GM23338 (cell line): ENCODE measurements around the gene PCDHB10. TPM values are rescaled to one million over a fixed set of nuclear protein-coding genes. Genes with fewer than 3 reads are reported as not detected.
A peak's percentile ranks its signal among the peaks of the same experiment; 100 is the strongest.
"Not testable (repeated sequence)": the region's sequence is repeated elsewhere in the genome, so short reads cannot be mapped to it uniquely, and the experiment has no call there.

Experiments used
- ATAC-seq: fragments of 200-7000 bp; cut with Tn5 transposase; 3 replicates; pipeline ENCODE4 v1.9.1; 2020
- DNase-seq: peaks from one replicate; pipeline ENCODE4 v3.0.0-alpha.2; 2015; ENCODE audit warnings: low spot score
- H2AFZ ChIP-seq: fragments of 200-600 bp; sonication (generic); 2 replicates; pipeline ENCODE4 v1.8.0; 2016; ENCODE audit warnings: antibody characterized with exemption, mild to moderate bottlenecking, moderate library complexity
- H3F3A ChIP-seq: fragments of 200-600 bp; sonication (generic); replicated peaks from 2 replicates; pipeline ENCODE4 v1.8.0; 2017; ENCODE audit warnings: antibody characterized with exemption, mixed run types, low read depth
- H3K27ac ChIP-seq: fragments of 200-600 bp; sonication (generic); 2 replicates; pipeline ENCODE4 v1.6.1; 2016; ENCODE audit warnings: low read depth
- H3K27me3 ChIP-seq: fragments of 200-600 bp; sonication (generic); 2 replicates; pipeline ENCODE4 v1.8.0; 2016; ENCODE audit warnings: mild to moderate bottlenecking, mixed run types, moderate library complexity; ENCODE audit not compliant: insufficient read depth
- H3K36me3 ChIP-seq: fragments of 200-600 bp; sonication (generic); 2 replicates; pipeline ENCODE4 v1.8.0; 2016; ENCODE audit warnings: mild to moderate bottlenecking; ENCODE audit not compliant: insufficient read depth
- H3K4me1 ChIP-seq: fragments of 200-600 bp; sonication (generic); 2 replicates; pipeline ENCODE4 v1.8.0; 2016; ENCODE audit warnings: mild to moderate bottlenecking, moderate library complexity; ENCODE audit not compliant: insufficient read depth
- H3K4me2 ChIP-seq: fragments of 200-600 bp; sonication (generic); 2 replicates; pipeline ENCODE4 v1.7.1; 2017; ENCODE audit warnings: mixed run types
- H3K4me3 ChIP-seq: fragments of 200-600 bp; sonication (generic); 2 replicates; pipeline ENCODE4 v1.6.1; 2016; ENCODE audit warnings: mixed run types
- H3K79me2 ChIP-seq: fragments of 200-600 bp; sonication (generic); replicated peaks from 2 replicates; pipeline ENCODE4 v1.8.0; 2017; ENCODE audit warnings: mild to moderate bottlenecking; ENCODE audit not compliant: insufficient read depth
- H3K9me2 ChIP-seq: fragments of 200-600 bp; sonication (generic); 2 replicates; pipeline ENCODE4 v1.8.0; 2017; ENCODE audit not compliant: insufficient read depth
- H4K20me1 ChIP-seq: fragments of 200-600 bp; sonication (generic); replicated peaks from 2 replicates; pipeline ENCODE4 v1.8.0; 2017; ENCODE audit warnings: mild to moderate bottlenecking; ENCODE audit not compliant: insufficient read depth
- H3K27ac Mint-ChIP-seq: 2 replicates; pipeline ENCODE4 v1.8.0; 2020; ENCODE audit warnings: inconsistent platforms, mild to moderate bottlenecking, moderate library complexity, mixed read lengths
- H3K27me3 Mint-ChIP-seq: 3 replicates; pipeline ENCODE4 v1.8.0; 2022; ENCODE audit warnings: low read depth, mild to moderate bottlenecking, moderate library complexity, mixed read lengths, inconsistent platforms; ENCODE audit not compliant: insufficient read depth, poor library complexity
- H3K36me3 Mint-ChIP-seq: 3 replicates; pipeline ENCODE4 v1.8.0; 2021; ENCODE audit warnings: low read depth, mild to moderate bottlenecking, inconsistent platforms, moderate library complexity, mixed read lengths
- H3K4me1 Mint-ChIP-seq: 3 replicates; pipeline ENCODE4 v1.8.0; 2020; ENCODE audit warnings: mild to moderate bottlenecking, inconsistent platforms, mixed read lengths
- H3K4me3 Mint-ChIP-seq: 3 replicates; pipeline ENCODE4 v1.8.0; 2021; ENCODE audit warnings: moderate library complexity, mild to moderate bottlenecking, inconsistent platforms, mixed read lengths
- H3K9me3 Mint-ChIP-seq: 3 replicates; pipeline ENCODE4 v1.8.0; 2020; ENCODE audit warnings: moderate library complexity, mild to moderate bottlenecking, inconsistent platforms, mixed read lengths
- CTCF ChIP-seq, 2 experiments: fragments of 200-600 bp in 1 of 2; sonication (generic) in 1 of 2; conservative IDR thresholded peaks; 2 replicates each; pipeline versions ENCODE4 v1.5.1 to v1.6.1; 2016 to 2017; ENCODE audit warnings: antibody characterized with exemption in 2 of 2, low read depth in 2 of 2, mild to moderate bottlenecking in 2 of 2, moderate library complexity in 1 of 2
- polyA plus RNA-seq: library from polyadenylated mRNA; unstranded; fragments of >200 nt; fragmentation: Nextera tagmentation; extraction: Ambion mirVana; gene quantifications from 2 replicates; pipeline ENCODE4 v1.2.1, GENCODE V29; 2016
- total RNA-seq: library from RNA; depleted of rRNA; stranded (reverse); fragments of >200 nt; shearing (Covaris generic); gene quantifications from 2 replicates; pipeline ENCODE4 v1.2.3, GENCODE V29; 2014

PCDHB10 gene
- total and polyA plus RNA-seq, 2 experiments from 2014 or later, result 1.6 to 2.7 TPM

DNA sequence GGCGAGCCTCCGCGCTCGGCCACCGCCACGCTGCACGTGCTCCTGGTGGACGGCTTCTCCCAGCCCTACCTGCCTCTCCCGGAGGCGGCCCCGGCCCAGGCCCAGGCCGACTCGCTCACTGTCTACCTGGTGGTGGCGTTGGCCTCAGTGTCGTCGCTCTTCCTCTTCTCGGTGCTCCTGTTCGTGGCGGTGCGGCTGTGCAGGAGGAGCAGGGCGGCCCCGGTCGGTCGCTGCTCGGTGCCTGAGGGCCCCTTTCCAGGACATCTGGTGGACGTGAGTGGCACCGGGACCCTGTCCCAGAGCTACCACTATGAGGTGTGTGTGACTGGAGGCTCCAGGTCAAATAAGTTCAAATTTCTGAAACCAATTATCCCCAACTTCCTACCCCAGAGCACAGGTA, 18.7 kb downstream of the PCDHB10 start:
- not testable (repeated sequence) for ATAC-seq, H3F3A ChIP-seq, H3K27ac ChIP-seq, H3K4me2 ChIP-seq, DNase-seq, H3K36me3 ChIP-seq, H3K27me3 Mint-ChIP-seq, H3K4me1 Mint-ChIP-seq, H3K27me3 ChIP-seq, H3K4me1 ChIP-seq, H3K9me2 ChIP-seq, H3K4me3 Mint-ChIP-seq, H3K27ac Mint-ChIP-seq, H3K4me3 ChIP-seq, H4K20me1 ChIP-seq, H3K79me2 ChIP-seq, H2AFZ ChIP-seq
- peaks cover 22% of the 10 kb centered on the region for H3K36me3 Mint-ChIP-seq
- H3K9me3 Mint-ChIP-seq, result peaks cover 30% of the 10 kb centered on the region

DNA sequence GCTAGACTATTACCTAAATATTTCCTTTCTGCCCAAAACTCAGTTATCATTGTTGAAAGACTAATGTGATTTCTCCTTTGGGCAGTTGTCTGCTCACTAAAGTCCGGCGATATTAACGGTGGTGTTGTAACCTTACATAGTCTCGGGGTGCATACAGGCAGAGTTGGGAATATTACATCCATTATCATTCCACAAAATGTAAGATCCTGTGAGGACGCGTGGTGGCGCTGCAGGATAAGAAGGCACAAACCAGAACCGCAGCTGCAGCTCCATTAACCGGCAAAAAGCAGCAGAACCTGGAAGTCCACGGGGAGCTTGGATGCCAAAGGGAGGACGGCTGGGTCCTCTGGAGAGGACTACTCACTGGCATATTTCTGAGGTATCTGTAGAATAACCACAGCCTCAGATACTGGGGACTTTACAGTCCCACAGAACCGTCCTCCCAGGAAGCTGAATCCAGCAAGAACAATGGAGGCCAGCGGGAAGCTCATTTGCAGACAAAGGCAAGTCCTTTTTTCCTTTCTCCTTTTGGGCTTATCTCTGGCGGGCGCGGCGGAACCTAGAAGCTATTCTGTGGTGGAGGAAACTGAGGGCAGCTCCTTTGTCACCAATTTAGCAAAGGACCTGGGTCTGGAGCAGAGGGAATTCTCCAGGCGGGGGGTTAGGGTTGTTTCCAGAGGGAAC, 21.6 kb downstream of the PCDHB10 start, which contains the start of gene PCDHB13:
PCDHB13 (plus strand) TSS at position 264 of the 684 bp plus-strand sequence; CDS start at position 469, 205 bp downstream.
- H4K20me1 ChIP-seq, H3K9me2 ChIP-seq, H3K79me2 ChIP-seq, H3K27ac Mint-ChIP-seq, H3K4me1 ChIP-seq, H3F3A ChIP-seq, H3K4me1 Mint-ChIP-seq, H3K27me3 Mint-ChIP-seq, H3K4me2 ChIP-seq, H2AFZ ChIP-seq, H3K27me3 ChIP-seq, H3K27ac ChIP-seq, H3K36me3 ChIP-seq: not testable (repeated sequence)
- DNase-seq (peak; percentile 90), ATAC-seq (peak; percentile 89)
- peak within 1 kb of the TSS; percentile 35; the same call in 1 of the 2 replicates for H3K4me3 ChIP-seq
- Mint-ChIP-seq H3K36me3 (peaks cover 33% of the 10 kb centered on the region), H3K4me3 (peak within 1 kb of the TSS; percentile 38; the same call in 1 of the 3 replicates), H3K9me3 (peaks cover 37% of the 10 kb centered on the region)
- TF ChIP-seq CTCF (conservative IDR thresholded peaks at IDR 0.05; ENCODE audit: low read depth in 2 of 2), result peak; percentile 72 to 73

DNA sequence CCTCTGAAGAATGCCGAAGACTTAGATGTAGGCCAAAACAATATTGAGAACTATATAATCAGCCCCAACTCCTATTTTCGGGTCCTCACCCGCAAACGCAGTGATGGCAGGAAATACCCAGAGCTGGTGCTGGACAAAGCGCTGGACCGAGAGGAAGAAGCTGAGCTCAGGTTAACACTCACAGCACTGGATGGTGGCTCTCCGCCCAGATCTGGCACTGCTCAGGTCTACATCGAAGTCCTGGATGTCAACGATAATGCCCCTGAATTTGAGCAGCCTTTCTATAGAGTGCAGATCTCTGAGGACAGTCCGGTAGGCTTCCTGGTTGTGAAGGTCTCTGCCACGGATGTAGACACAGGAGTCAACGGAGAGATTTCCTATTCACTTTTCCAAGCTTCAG, 22.4 kb downstream of the PCDHB10 start:
- DNase-seq, H3K27ac Mint-ChIP-seq, H3K27ac ChIP-seq, H3K27me3 Mint-ChIP-seq, ATAC-seq, H3K4me1 ChIP-seq, H3K4me3 ChIP-seq, H4K20me1 ChIP-seq, H3K4me1 Mint-ChIP-seq, H3K27me3 ChIP-seq, H3K4me2 ChIP-seq, H2AFZ ChIP-seq, H3K4me3 Mint-ChIP-seq, H3F3A ChIP-seq, H3K36me3 ChIP-seq, H3K9me2 ChIP-seq, H3K79me2 ChIP-seq: not testable (repeated sequence)
- Mint-ChIP-seq H3K9me3 (peaks cover 34% of the 10 kb centered on the region), H3K36me3 (peaks cover 32% of the 10 kb centered on the region)

GRCh38 chr5:141215504-141215903, 23.4 kb downstream of the PCDHB10 start:
- Mint-ChIP-seq H3K36me3 (peaks cover 26% of the 10 kb centered on the region), H3K9me3 (peaks cover 28% of the 10 kb centered on the region)
- not testable (repeated sequence) for H3K27ac ChIP-seq, H3F3A ChIP-seq, H3K4me2 ChIP-seq, ATAC-seq, H3K9me2 ChIP-seq, H4K20me1 ChIP-seq, H3K27ac Mint-ChIP-seq, H3K36me3 ChIP-seq, H2AFZ ChIP-seq, H3K4me1 ChIP-seq, H3K4me3 Mint-ChIP-seq, H3K27me3 ChIP-seq, H3K4me1 Mint-ChIP-seq, H3K79me2 ChIP-seq, H3K4me3 ChIP-seq, DNase-seq, H3K27me3 Mint-ChIP-seq

DNA sequence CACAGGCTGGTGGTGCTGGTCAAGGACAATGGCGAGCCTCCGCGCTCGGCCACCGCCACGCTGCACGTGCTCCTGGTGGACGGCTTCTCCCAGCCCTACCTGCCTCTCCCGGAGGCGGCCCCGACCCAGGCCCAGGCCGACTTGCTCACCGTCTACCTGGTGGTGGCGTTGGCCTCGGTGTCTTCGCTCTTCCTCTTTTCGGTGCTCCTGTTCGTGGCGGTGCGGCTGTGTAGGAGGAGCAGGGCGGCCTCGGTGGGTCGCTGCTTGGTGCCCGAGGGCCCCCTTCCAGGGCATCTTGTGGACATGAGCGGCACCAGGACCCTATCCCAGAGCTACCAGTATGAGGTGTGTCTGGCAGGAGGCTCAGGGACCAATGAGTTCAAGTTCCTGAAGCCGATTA, 23.9 kb downstream of the PCDHB10 start:
- DNase-seq, H3K9me2 ChIP-seq, H2AFZ ChIP-seq, H4K20me1 ChIP-seq, H3K27ac Mint-ChIP-seq, H3K4me1 Mint-ChIP-seq, H3K36me3 ChIP-seq, H3K27me3 Mint-ChIP-seq, H3K27ac ChIP-seq, H3K4me1 ChIP-seq, H3K4me3 Mint-ChIP-seq, H3K4me2 ChIP-seq, H3K27me3 ChIP-seq, H3K79me2 ChIP-seq, H3F3A ChIP-seq, H3K4me3 ChIP-seq, ATAC-seq: not testable (repeated sequence)
- peaks cover 24% of the 10 kb centered on the region for H3K36me3 Mint-ChIP-seq
- peaks cover 25% of the 10 kb centered on the region for H3K9me3 Mint-ChIP-seq
